ENCODE measurements around the gene GON4L. TPM values are rescaled to one million over a fixed set of nuclear protein-coding genes. Genes with fewer than 3 reads are reported as not detected.
A peak's percentile ranks its signal among the peaks of the same experiment; 100 is the strongest.
"Not testable (repeated sequence)": the region's sequence is repeated elsewhere in the genome, so short reads cannot be mapped to it uniquely, and the experiment has no call there.

GON4L gene
- total and polyA plus RNA-seq, 8 donors: 9.3 to 68.7 (median 39.0) TPM

- peak in 5 of 7 experiments; percentile 51 to 69 (median 66) for TF ChIP-seq CTCF (IDR thresholded peaks at IDR 0.05)
- no peak for TF ChIP-seq EP300 (IDR thresholded peaks at IDR 0.05)
- peak in 1 of 3 donors; percentile 35 for TF ChIP-seq POLR2AphosphoS5 (IDR thresholded peaks at IDR 0.05)
- TF ChIP-seq POLR2A (IDR thresholded peaks at IDR 0.05): no peak
- H3K27me3 ChIP-seq: no peaks in the 10 kb centered on the region
- intact Hi-C loops (cut with DNase I; ENCODE audit: low total_unique reads): no loop called here
- WGBS, 5 donors: 58 to 62% (median 61%) methylated on average over 12 of the region's 12 CpGs
- H3K4me1 ChIP-seq: peaks cover 0 to 16% (median 0%) of the 10 kb centered on the region in 4 donors
- H3K9me3 ChIP-seq: no peaks in the 10 kb centered on the region
- H3K27ac ChIP-seq: peak overlapping the region in 2 of 5 donors; percentile 24 to 32
- peaks cover 19 to 84% (median 70%) of the 10 kb centered on the region in 4 donors for H3K36me3 ChIP-seq
- no peak overlapping the region for H3K4me3 ChIP-seq
- DNase-seq: peak; percentile 60 to 82
These were observed 127.7 kb downstream of the GON4L start for GRCh38 chr1:155729031-155729898.

- Histone ChIP-seq H3K27me3 (no peaks in the 10 kb centered on the region), H3K9me3 (no peaks in the 10 kb centered on the region), H3K36me3 (peaks cover 18 to 70% (median 56%) of the 10 kb centered on the region in 4 donors), H3K4me3 (no peak overlapping the region), H3K27ac (no peak overlapping the region), H3K4me1 (peaks cover 0 to 16% (median 0%) of the 10 kb centered on the region in 4 donors)
- DNase-seq: no peak
- TF ChIP-seq EP300 (IDR thresholded peaks at IDR 0.05): no peak
- TF ChIP-seq POLR2A (IDR thresholded peaks at IDR 0.05): no peak
- no peak for TF ChIP-seq CTCF (IDR thresholded peaks at IDR 0.05)
- intact Hi-C loops (cut with DNase I; ENCODE audit: low total_unique reads): no loop called here
- WGBS, 5 donors: 94 to 99% (median 96%) methylated on average over 3 of the region's 3 CpGs
These were observed 131.9 kb downstream of the GON4L start for GRCh38 chr1:155725142-155725541.

GRCh38 chr1:155719703-155720102 lies 137.3 kb downstream of the GON4L start:
- Histone ChIP-seq H3K4me1 (no peaks in the 10 kb centered on the region), H3K36me3 (peaks cover 9 to 67% (median 63%) of the 10 kb centered on the region in 4 donors), H3K27ac (no peak overlapping the region), H3K4me3 (no peak overlapping the region), H3K27me3 (no peaks in the 10 kb centered on the region), H3K9me3 (no peaks in the 10 kb centered on the region)
- TF ChIP-seq POLR2A (IDR thresholded peaks at IDR 0.05) (no peak), CTCF (IDR thresholded peaks at IDR 0.05) (no peak), POLR2AphosphoS5 (IDR thresholded peaks at IDR 0.05) (no peak), EP300 (IDR thresholded peaks at IDR 0.05) (no peak)
- no peak for DNase-seq
- 86 to 98% (median 95%) methylated on average over 4 of the region's 4 CpGs for WGBS, 5 donors
- intact Hi-C loops (cut with DNase I; ENCODE audit: low total_unique reads): no loop called here

- WGBS, 5 donors: 89 to 95% (median 95%) methylated on average over 6 of the region's 6 CpGs
- peaks cover 9 to 67% (median 60%) of the 10 kb centered on the region in 4 donors for H3K36me3 ChIP-seq
- H3K9me3 ChIP-seq; DNase-seq; intact Hi-C loops (cut with DNase I; ENCODE audit: low total_unique reads); H3K27me3 ChIP-seq; H3K4me3 ChIP-seq; H3K4me1 ChIP-seq; H3K27ac ChIP-seq: not testable (repeated sequence)
These were observed 138.4 kb downstream of the GON4L start for GRCh38 chr1:155718524-155719115.
